GM21360 (cell line): Measurements from ENCODE around the gene IMMP2L.
"Not testable (repeated sequence)": the region's sequence is repeated elsewhere in the genome, so short reads cannot be mapped to it uniquely, and the experiment has no call there.

ENCODE experiments used
- ATAC-seq: cut with Tn5 transposase; IDR thresholded peaks from one replicate; pipeline ENCODE4 v1.9.1; 2021; ENCODE audit warnings: mild to moderate bottlenecking, moderate library complexity; ENCODE audit not compliant: unreplicated experiment

The IMMP2L gene

DNA sequence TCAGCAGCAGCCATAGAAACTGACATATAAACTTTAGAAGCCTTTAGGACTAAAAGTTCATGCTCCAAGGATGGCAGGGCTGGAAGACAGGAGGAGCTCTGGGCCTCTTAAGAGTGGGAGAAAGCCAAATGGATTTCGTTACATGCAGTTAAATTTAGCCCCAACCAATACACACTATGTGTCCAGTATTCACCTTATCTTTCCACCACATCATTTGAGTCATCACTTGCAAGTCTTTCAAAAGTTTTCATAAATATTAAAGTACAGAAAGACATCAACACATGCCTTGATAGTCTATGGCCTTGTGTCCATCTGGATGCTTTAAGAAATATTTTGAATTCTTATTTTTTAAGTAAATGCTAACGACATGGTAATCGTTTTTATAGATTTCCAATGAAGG lies 863.7 kb downstream of the IMMP2L start:
- ATAC-seq = no peak

DNA sequence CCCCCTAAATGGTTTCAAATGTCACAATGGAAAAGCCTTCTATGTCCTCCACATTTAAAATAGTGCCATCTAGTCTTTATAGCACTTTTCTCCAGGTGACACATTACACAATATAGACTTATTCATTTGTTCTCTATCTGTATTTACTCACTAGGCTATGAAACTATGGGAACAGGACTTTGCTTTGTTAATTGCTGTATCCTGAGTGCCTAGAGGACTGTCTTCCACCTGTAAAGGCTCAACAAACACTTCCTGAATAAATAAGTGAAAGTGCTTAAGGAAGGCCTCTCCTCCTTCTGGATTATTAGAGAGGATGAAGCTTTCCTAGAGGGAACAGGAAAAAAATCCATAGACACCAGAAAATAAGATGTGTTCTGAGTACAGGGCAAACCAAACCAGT lies 868.9 kb downstream of the IMMP2L start:
- ATAC-seq = no peak

DNA sequence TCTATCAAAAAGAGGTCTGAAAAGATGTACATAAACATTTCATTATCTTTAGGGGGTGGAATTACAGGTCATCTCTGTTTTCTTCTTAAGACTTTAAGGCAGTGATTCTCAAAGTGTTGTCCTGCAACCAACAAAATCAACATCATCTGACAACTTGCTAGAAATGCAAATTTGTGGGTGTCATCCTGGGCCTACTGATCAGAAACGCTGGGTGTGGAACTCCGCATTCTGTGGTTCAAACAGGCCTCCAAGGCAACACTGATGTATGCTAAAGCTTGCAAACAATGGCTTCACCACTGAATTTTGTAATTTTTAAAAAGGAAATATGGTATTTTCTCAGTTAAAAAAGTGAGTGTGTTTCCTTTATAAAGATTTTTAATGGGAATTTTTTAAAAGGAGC lies 873.4 kb downstream of the IMMP2L start:
- ATAC-seq = no peak

DNA sequence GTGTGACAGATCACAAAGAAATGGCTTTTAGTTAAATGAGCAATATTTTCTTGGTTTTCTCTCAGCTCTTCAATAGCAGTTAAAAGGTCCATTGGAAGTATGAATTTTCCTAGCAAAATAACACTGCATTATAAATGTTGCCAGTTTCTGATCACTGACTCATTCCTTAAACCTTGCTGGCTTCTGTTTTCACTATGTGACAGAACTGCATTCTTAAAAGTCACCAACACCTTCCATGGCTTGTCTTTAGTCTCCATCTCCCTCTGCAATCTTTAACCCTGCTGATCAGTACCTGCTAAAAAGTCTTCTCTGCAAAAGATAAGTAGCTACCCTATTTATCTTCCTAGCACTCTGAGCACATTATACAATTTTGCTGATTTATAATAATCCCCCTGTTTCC lies 876.4 kb downstream of the IMMP2L start:
- ATAC-seq = no peak

DNA sequence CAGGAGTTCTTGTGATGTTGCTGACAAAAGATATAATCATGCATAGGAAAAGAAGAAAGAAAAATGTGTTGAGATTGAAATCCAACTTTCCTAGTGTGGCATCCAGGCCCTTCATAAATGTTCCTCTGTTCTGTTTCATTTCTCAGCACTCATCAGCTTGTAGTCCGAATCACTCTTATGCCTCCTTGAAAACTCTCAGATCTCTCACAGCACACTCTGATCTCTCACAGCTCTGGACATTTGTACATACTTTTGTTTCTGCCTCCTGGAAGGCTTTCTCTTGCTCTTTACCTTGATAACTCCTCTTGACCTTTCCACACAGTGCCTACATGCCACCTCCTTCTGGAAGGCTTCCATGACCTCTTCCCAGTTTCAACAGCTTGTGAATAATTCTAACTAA lies 880.4 kb downstream of the IMMP2L start:
- ATAC-seq = no peak

DNA sequence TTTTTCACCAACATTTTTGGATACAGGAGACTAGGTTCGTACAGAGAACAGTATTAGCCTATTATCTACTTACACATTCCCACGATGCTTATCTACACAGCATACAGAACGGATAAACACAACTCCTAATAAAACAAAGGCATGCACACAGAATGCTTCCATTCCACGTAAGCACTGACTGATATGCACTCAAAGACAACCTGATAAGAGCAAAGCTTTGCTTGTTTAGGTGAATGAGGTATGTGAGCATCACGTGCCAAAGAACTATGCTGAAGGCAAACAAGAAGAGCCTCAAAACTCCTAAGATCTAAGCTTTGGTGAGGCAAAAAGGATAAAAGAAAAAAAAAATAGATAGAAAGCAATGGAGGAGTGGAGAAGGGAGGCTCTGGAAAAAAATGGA lies 884.9 kb downstream of the IMMP2L start:
- no peak for ATAC-seq

DNA sequence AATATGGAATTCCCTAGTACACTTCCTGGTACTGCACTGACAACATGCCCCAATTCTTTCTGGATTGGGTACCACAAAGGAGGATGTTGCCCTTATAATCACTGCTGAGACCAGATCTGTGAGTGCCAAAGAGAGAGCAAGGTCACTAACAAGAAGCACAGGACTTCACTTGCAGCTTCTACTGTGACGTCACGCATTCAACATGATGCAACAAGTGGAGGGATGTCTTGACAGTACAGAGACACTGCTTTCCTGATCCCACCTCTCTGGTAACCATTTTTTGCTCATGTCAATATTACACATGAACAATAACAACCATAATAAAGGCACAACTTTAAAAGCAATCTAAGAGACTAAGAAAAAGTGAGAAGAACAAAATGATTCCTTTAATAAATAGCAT lies 885.5 kb downstream of the IMMP2L start:
- ATAC-seq = no peak

DNA sequence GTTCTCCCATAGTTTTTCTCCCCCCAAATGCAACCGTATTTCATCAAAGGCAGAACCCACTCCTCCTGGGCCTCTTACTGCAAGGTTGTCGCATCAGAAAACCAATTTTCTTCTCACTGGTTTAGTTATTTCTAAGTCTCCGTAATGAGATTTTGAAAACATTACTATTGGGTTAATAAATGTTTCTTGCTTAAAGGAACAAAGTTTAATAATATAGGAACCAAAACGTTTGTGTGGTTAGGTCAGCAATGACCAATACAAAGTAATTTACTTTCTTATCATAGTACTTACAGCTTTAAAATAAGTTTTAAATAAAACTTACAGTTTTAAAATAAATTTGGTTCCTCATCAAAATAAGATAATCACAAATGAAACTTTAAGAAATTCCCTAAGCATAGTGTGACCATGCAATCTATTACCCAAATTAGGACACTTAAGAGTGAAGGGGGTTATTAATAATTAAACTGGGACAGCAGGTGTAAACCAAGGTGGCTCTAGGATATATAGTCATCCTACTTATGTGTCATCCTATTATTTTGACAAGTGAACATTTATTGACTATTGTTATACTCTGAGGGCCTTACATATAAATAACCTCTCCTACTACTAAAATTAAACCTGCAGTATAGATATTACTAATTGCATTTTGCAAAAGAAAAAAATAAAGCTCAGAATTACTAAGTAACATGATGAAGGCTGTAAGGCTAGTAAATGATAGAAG lies 886.7 kb downstream of the IMMP2L start:
- ATAC-seq = no peak

DNA sequence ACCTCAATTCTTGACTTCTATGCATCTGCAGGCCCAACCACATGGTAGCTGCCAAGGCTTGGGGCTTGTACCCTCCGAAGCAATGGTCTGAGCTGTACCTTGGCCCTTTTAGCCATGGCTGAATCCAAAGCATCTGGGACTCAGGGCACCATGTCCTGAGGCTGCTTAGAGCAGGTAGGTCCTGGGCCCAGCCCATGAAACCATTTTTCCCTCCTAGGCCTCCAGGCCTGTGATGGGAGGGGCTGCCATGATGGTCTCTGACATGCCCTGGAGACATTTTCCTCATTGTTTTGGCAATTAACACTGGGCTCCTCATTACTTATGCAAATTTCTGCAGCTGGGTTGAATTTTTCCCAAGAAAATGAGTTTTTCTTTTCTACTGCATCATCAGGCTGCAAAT lies 889.1 kb downstream of the IMMP2L start:
- no peak for ATAC-seq

DNA sequence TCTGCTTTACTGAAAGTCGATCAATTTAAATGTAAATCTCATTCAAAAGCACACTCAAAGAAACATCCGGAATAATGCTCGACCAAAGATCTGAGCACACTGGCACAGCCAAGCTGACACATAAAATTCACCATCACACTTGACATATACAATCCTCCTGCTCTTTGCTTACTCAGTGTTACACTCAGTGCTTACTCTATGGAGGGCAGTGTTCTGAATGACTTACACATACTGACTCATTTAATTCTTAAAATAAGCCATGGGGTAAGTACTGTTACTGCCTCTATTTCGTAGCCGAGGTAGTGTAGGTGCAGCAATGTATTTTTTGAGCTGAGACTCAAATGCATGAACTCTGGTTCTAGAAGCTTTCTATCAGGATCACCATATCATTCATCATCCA lies 892.9 kb downstream of the IMMP2L start:
- no peak for ATAC-seq

DNA sequence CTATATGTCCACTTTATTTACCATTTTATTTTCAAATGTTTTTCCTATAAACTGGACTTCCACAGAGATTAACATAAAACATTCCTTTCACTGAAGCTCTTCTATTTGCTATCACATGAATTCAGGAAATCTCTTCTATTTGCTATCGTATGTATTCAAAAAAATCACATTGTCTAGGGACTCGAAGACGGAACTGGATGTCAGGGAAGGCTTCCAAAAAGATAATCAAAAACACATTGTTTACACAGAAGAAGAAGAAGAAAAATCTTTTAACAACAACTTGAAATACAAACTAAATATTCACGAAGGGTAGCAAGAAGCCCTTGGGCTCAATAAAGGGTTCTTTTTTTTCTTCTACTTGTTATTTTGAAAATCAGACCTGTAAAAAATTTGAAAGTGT lies 897.5 kb downstream of the IMMP2L start:
- ATAC-seq = no peak

DNA sequence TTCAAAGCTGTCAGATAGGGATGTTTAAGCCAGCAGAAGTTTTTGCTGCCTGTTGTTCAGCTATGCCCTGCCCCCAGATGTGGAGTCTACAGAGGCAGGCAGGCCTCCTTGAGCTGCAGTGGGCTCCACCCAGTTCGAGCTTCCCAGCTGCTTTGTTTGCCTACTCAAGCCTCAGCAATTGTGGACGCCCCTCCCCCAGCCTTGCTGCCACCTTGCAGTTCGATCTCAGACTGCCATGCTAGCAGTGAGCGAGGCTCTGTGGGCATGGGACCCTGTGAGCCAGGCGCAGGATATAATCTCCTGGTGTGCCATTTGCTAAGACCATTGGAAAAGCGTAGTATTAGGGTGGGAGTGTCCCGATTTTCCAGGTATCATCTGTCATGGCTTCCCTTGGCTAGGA lies 901.7 kb downstream of the IMMP2L start:
- not testable (repeated sequence) for ATAC-seq

DNA sequence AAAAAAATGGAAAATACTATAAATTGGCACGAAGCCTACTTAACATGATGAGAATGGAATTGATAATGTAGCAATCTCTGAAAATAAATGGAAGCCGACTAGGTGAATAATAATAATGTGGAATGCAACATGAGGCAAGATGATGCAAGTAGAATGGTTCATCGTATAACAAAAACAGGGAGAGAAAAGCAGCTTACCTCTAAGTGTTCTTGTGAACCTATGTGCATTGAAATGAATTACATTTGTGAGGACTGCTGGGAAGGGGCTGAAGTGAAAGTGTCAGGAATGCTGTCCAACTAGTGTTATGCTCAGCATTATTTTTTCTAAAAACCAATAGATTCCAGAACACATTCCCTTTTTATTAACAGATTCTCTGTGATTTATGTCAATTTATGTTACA lies 912.0 kb downstream of the IMMP2L start:
- no peak for ATAC-seq

DNA sequence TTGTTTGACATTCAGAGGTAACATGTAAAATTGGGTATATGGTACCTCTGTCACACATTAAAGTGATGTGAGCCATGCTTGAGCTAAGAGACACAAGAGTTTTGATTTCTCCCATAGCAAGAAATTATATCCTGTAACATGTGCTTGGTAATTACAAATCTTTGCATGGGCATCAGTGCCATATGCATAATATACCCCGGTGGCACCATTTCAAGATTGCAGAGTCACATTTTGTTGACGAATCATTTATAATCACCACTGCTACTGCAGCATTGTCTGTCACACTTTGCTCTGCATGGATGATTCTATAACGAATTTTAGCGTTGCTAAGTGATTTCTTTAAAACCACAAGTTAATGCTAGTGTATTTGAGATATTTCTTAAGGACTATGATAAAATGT lies 915.0 kb downstream of the IMMP2L start:
- no peak for ATAC-seq

DNA sequence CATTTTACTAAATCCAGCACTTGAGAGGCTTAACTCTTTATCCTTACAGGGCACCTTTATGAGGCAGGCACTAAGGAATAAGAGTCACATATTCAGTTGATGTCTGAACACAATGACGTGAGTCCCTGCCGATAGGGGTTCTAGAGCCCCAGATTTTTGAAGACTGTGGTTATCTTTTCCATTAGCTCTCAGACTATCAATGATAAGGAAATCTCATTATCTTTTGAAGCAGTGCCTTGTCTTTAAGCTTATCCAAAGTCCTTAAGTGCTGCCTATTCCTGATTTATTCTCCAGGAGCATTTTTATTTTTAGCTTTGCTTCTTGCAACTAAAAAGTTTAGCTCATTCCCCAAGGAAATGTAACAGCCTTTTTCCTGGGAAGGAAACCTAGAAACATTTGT lies 915.5 kb downstream of the IMMP2L start:
- no peak for ATAC-seq

DNA sequence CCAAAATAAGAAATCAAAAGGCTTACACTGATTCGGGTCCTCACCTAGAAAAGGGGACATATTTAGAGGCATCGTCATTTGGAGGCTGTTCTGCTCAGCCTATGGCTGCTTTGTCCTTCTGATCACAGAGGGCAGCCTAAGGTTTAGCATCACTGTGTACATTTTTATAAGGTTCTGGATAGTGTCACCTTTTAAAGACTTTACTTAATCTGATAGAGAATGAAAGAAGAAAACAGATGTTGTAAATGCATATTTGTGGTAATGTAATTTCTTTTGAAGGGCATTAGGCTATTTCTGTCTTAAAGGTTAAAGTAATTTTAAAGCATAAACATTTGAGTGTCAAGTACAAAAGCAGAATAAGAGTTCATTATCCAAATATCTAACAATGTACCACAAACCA lies 916.7 kb downstream of the IMMP2L start:
- no peak for ATAC-seq

DNA sequence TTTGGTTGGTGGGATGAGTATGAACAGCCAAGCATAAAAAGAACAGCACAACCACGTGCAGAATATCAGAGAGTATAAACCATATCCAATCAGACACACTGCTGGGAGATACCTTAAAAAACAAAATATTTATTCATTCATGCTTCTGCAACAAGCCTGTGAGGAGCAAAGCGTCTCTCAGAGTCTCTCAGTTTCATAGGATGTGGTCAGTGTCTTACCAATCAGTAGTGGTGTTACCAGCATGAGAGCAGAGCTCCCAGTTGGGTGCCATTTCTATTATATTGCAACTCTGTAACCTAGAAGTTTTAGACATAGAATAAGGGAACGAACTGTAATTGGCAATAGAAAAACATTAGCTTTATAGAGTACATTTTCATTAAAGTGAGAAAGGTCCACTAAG lies 917.2 kb downstream of the IMMP2L start:
- ATAC-seq = no peak

DNA sequence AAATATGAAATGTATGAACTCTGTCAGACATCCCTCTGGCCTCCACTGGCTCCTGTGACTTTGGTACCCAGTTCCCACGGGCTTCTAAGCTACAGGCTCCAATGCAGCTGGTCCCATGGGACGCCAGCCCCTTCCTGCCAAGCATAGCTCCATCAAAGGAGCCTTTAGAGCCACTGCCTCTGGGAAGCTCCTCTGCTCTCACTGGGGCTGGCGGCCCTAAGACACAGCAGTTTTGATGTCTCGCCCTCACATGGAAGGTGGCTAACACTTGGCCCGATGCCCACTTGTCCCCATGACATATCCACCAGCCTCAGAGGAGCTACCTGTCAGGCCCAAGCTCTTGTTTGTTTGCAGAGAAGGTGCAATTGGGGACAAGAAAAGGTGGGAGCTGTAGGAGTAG lies 925.0 kb downstream of the IMMP2L start:
- ATAC-seq = no peak

DNA sequence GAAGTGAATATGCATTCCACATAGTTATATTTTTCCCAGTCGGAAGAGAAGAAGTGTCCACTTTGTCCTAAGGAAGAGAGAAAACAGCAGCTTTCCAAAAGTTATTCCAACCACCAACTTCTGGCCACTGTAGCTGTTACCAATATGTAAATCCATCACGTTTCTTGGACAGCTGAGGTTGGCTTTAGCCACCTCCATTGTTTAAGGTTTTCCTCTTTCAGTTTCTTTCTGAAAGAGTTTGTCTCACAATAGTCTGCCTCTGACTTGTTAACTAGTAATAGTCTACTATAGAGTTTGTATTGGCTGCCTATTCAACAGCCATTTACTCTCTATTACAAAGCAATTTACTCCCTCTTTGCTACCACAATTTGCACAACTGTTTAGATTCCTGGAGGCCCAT lies 929.0 kb downstream of the IMMP2L start:
- ATAC-seq = no peak

DNA sequence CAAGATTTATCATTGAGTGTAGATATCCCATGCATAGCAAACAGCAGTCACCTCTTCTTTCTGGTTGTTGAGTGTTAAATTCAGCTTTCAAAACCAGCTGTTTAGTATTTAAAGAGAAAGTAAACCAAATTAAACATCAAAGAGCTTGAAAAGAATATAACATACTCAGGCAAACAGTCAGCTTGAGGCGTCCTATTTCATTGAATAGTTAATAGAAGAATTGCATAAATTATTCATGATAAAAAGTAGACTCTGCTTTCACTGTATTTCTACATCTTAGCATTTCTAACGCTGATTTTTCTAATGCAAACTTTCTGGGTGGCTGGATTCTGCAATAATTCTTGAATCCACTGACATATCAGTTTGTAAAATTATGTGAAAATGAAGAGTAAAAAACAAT lies 935.9 kb downstream of the IMMP2L start:
- no peak for ATAC-seq

DNA sequence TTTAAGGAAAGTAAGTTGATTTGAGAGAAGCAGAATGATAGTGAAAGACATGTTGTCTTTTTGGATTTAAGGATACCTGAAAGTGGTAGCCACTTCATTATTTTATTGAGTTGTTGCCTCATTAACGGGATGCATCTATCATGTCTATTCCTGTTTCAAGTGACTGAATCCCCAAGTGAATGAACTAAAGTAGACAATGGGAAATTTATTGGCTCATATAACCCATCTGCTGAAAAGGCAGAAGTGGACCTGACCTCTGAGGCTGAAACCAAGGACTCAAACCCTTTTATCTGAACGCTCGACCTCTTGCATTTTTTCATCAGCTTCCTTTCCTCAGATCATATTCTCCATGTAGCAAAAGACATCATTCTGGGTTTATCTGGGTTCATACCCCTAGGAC lies 937.0 kb downstream of the IMMP2L start:
- ATAC-seq = no peak

DNA sequence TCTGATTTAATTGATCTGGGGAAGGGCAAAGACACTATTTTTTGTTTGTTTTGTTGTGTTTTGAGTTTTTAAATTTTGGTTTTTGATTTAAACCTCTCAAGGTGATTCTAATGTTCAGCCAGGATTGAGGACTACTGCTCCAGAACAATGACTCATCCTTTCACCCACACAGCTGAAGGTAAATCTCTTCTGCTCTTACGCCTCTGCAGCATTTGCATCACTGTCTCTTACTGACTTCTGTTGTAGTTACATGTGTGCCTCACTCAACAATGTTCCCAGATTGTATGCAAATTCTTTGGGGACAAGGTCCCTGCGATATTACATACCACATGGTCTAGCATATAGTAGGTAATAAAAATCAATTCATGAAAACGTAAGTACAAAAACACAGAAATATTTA lies 938.9 kb downstream of the IMMP2L start:
- no peak for ATAC-seq

DNA sequence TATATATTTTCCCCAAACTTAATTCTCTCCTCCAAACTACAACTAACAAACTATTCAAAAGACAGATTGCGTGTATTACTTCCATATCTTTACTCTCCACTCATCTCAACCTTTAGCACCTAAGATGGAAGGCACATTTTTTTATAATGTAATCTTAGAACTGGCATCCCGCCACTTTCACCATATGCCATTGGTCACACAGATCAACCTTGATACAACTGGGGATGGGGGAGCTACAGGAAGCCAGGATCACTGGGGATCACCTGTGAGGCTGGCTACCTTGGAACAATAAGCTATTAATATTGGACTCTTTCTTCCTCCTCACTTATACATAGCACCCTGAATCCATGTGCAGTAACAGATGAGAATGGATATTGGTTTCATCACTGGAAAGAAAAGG lies 941.0 kb downstream of the IMMP2L start:
- no peak for ATAC-seq
